ENCODE data around the gene EFCAB11. TPM values are rescaled to one million over a fixed set of nuclear protein-coding genes. Genes with fewer than 3 reads are reported as not detected.

Gene EFCAB11
- polyA plus RNA-seq, 1 donor (not counting 4 experiments of a cell fraction or from before 2014, with no cell fraction given): 12.9 TPM

DNA sequence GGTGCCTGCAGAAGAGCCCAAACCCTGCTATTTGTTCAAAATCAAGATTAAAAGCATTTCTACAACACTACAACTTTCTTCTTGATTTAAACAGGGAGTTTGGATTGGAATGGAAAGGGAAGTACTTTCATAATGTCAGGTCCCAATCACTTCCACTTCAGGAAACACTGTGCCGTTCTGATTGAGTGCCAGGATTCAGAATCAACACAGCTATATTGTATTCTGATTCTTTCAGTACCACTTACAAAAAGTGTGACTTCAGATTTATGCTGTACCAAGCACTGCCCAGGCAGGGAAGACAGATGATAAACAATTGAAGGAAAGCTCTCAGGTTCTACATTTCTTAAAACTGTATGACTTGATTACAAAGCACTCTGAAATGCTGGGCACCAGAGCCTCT, 4.4 kb upstream of the EFCAB11 start:
- H3K4me1 ChIP-seq (ENCODE audit: control insufficient read depth, extremely low read depth, insufficient read depth, low read length): peaks cover 14% of the 10 kb centered on the region
- peaks cover 7 to 25% of the 10 kb centered on the region in 2 experiments for H3K36me3 ChIP-seq (ENCODE audit: control insufficient read depth in 2 of 2, extremely low read depth in 1 of 2, insufficient read depth in 2 of 2, low read length in 2 of 2)
- dilution Hi-C loops (cut with MboI; ENCODE audit: extremely low pct_ligation_motif_present, low sequenced_read_pairs): no loop called here
- H3K27me3 ChIP-seq (ENCODE audit: control insufficient read depth, extremely low read depth, insufficient read depth, low read length): no peaks in the 10 kb centered on the region
- H3K4me3 ChIP-seq (ENCODE audit: control insufficient read depth in 2 of 3, extremely low read depth in 1 of 3, insufficient read depth in 2 of 3, low read depth in 1 of 3, low read length in 3 of 3): no peak overlapping the region
- no peak for TF ChIP-seq EZH2 (IDR thresholded peaks at IDR 0.05; ENCODE audit: low read length)
- TF ChIP-seq, protein P1, sequence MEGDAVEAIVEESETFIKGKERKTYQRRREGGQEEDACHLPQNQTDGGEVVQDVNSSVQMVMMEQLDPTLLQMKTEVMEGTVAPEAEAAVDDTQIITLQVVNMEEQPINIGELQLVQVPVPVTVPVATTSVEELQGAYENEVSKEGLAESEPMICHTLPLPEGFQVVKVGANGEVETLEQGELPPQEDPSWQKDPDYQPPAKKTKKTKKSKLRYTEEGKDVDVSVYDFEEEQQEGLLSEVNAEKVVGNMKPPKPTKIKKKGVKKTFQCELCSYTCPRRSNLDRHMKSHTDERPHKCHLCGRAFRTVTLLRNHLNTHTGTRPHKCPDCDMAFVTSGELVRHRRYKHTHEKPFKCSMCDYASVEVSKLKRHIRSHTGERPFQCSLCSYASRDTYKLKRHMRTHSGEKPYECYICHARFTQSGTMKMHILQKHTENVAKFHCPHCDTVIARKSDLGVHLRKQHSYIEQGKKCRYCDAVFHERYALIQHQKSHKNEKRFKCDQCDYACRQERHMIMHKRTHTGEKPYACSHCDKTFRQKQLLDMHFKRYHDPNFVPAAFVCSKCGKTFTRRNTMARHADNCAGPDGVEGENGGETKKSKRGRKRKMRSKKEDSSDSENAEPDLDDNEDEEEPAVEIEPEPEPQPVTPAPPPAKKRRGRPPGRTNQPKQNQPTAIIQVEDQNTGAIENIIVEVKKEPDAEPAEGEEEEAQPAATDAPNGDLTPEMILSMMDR (optimal IDR thresholded peaks at IDR 0.05 in 1 of 3, IDR thresholded peaks at IDR 0.05 in 1 of 3, conservative IDR thresholded peaks at IDR 0.05 in 1 of 3; ENCODE audit: extremely low read depth in 1 of 3, insufficient read depth in 2 of 3, low read length in 3 of 3): no peak
- H2AFZ ChIP-seq (ENCODE audit: control insufficient read depth, low read length): no peak overlapping the region
- no peak for FAIRE-seq
- no peak for DNase-seq (ENCODE audit: low read depth, low spot score)
- H3K9me1 ChIP-seq (ENCODE audit: control insufficient read depth, extremely low read depth, insufficient read depth, low read length): no peaks in the 10 kb centered on the region
- H4K20me1 ChIP-seq (ENCODE audit: control insufficient read depth, extremely low read depth, insufficient read depth, low read length): no peaks in the 10 kb centered on the region
- H3K4me2 ChIP-seq (ENCODE audit: control insufficient read depth, extremely low read depth, insufficient read depth, low read depth, low read length): no peak overlapping the region
- H3K27ac ChIP-seq (ENCODE audit: control insufficient read depth, insufficient read depth, low read length): no peak overlapping the region
- H3K9me3 ChIP-seq (ENCODE audit: control insufficient read depth, low read depth, low read length): no peaks in the 10 kb centered on the region
- no peak overlapping the region for H3K9ac ChIP-seq (ENCODE audit: control insufficient read depth, extremely low read depth, insufficient read depth, low read length)
- H3K79me2 ChIP-seq (ENCODE audit: control insufficient read depth, insufficient read depth, low read length): peaks cover 28% of the 10 kb centered on the region

DNA sequence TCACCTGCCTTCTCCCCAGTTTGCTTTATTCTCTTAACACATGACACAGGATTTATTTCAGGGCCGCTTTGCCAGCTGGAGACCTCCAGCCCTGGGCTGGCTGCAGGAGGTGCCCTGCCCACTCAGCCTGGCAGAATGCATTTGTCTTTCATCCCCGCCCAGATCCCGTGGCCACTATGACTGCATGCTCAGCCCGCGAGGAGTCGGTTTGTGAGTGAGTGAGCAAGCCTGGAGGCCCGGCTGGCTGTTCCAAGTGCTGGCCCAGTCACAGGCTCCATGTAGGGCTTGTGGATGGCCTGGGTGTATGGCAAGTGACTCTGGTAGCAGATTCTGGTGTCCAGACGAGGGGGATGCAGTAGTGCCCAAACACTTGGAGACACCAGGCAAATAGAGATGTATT, 3.3 kb upstream of the EFCAB11 start:
- H3K4me1 ChIP-seq (ENCODE audit: control insufficient read depth, extremely low read depth, insufficient read depth, low read length): peaks cover 18% of the 10 kb centered on the region
- no peaks in the 10 kb centered on the region for H3K9me3 ChIP-seq (ENCODE audit: control insufficient read depth, low read depth, low read length)
- H3K9ac ChIP-seq (ENCODE audit: control insufficient read depth, extremely low read depth, insufficient read depth, low read length): no peak overlapping the region
- H3K27ac ChIP-seq (ENCODE audit: control insufficient read depth, insufficient read depth, low read length): no peak overlapping the region
- H3K4me3 ChIP-seq (ENCODE audit: control insufficient read depth in 2 of 3, extremely low read depth in 1 of 3, insufficient read depth in 2 of 3, low read depth in 1 of 3, low read length in 3 of 3): no peak overlapping the region
- H3K4me2 ChIP-seq (ENCODE audit: control insufficient read depth, extremely low read depth, insufficient read depth, low read depth, low read length): no peak overlapping the region
- DNase-seq (ENCODE audit: low read depth, low spot score) (no peak), FAIRE-seq (no peak)
- H3K9me1 ChIP-seq (ENCODE audit: control insufficient read depth, extremely low read depth, insufficient read depth, low read length): no peaks in the 10 kb centered on the region
- TF ChIP-seq, protein P1 (optimal IDR thresholded peaks at IDR 0.05 in 1 of 3, IDR thresholded peaks at IDR 0.05 in 1 of 3, conservative IDR thresholded peaks at IDR 0.05 in 1 of 3; ENCODE audit: extremely low read depth in 1 of 3, insufficient read depth in 2 of 3, low read length in 3 of 3): no peak
- TF ChIP-seq EZH2 (IDR thresholded peaks at IDR 0.05; ENCODE audit: low read length): no peak
- no peaks in the 10 kb centered on the region for H4K20me1 ChIP-seq (ENCODE audit: control insufficient read depth, extremely low read depth, insufficient read depth, low read length)
- no peaks in the 10 kb centered on the region for H3K27me3 ChIP-seq (ENCODE audit: control insufficient read depth, extremely low read depth, insufficient read depth, low read length)
- peaks cover 6 to 14% of the 10 kb centered on the region in 2 experiments for H3K36me3 ChIP-seq (ENCODE audit: control insufficient read depth in 2 of 2, extremely low read depth in 1 of 2, insufficient read depth in 2 of 2, low read length in 2 of 2)
- no peak overlapping the region for H2AFZ ChIP-seq (ENCODE audit: control insufficient read depth, low read length)
- dilution Hi-C loops (cut with MboI; ENCODE audit: extremely low pct_ligation_motif_present, low sequenced_read_pairs): no loop called here
- H3K79me2 ChIP-seq (ENCODE audit: control insufficient read depth, insufficient read depth, low read length): peaks cover 26% of the 10 kb centered on the region
